Stomach smooth muscle (tissue), 2 donors: ENCODE measurements around the gene GPC5.
"Not testable (repeated sequence)": the region's sequence is repeated elsewhere in the genome, so short reads cannot be mapped to it uniquely, and the experiment has no call there.

Experiments used
- H3K27ac ChIP-seq: one replicate; pipeline ENCODE4 v1.7.0; 2013; ENCODE audit warnings: mild to moderate bottlenecking, low read length, inconsistent platforms
- H3K27me3 ChIP-seq, 2 donors: one replicate each; pipeline ENCODE4 v1.7.0; 2013; ENCODE audit warnings: low read length in 2 of 2; ENCODE audit not compliant: insufficient read depth in 2 of 2, control insufficient read depth in 1 of 2
- H3K36me3 ChIP-seq, 2 donors: one replicate each; pipeline ENCODE4 v1.7.0; 2013; ENCODE audit warnings: low read length in 2 of 2; ENCODE audit not compliant: control insufficient read depth in 2 of 2, insufficient read depth in 2 of 2
- H3K4me1 ChIP-seq: one replicate; pipeline ENCODE4 v1.7.0; 2013; ENCODE audit warnings: low read length; ENCODE audit not compliant: control insufficient read depth, insufficient read depth
- H3K4me3 ChIP-seq, 2 donors: one replicate each; pipeline ENCODE4 v1.7.0; 2013; ENCODE audit warnings: low read length in 2 of 2
- H3K9ac ChIP-seq, 2 donors: one replicate each; pipeline ENCODE4 v1.7.0; 2013; ENCODE audit warnings: low read length in 2 of 2, mild to moderate bottlenecking in 1 of 2
- H3K9me3 ChIP-seq, 2 donors: one replicate each; pipeline ENCODE4 v1.7.0; 2013; ENCODE audit warnings: low read length in 2 of 2; ENCODE audit not compliant: control insufficient read depth in 2 of 2
- donor health status: healthy.
- donor health status: Pancreatic carcinoma.

GPC5 gene

DNA sequence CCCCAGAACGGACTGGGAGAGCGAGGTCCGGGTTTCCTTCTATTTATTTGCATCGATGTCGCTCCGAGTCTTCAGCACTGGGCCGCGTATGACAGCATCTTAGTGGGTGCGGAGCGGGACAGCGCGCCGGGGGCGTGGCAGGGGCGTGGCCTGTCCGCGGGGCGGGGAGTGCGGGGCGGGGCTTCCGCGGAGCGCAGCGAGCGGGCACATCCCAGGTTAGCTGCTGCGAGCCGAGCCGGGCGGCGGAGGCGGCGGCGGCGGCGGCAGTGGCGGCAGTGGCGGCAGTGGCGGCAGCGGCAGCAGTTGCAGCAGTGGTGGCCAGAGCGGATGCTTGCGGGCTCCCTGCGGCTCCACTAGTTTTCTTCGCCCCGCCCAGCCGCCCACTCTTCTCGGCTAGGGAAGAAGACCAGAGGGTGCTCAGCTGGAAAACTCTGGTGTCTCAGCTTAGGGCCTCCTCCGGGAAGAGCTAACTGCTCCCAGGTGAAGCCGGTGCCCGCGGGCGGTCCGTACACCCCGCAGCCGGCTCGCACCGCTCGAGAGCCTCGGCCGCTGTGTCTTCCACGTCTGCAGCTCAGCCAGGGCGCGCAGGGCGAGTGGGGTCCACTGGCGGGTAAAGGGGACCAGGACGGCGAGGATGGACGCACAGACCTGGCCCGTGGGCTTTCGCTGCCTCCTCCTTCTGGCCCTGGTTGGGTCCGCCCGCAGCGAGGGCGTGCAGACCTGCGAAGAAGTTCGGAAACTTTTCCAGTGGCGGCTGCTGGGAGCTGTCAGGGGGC lies at the start of gene GPC5:
GPC5 (plus strand) TSS at position 209 of the 776 bp plus-strand sequence.
- Histone ChIP-seq H3K9ac (no peak within 1 kb of the TSS), H3K27ac (no peak within 1 kb of the TSS), H3K4me1 (peaks cover 4% of the 10 kb centered on the region), H3K36me3 (no peaks in the 10 kb centered on the region), H3K9me3 (no peaks in the 10 kb centered on the region), H3K27me3 (peaks cover 34 to 37% of the 10 kb centered on the region in 2 donors), H3K4me3 (peak within 1 kb of the TSS; percentile 50 to 69)

DNA sequence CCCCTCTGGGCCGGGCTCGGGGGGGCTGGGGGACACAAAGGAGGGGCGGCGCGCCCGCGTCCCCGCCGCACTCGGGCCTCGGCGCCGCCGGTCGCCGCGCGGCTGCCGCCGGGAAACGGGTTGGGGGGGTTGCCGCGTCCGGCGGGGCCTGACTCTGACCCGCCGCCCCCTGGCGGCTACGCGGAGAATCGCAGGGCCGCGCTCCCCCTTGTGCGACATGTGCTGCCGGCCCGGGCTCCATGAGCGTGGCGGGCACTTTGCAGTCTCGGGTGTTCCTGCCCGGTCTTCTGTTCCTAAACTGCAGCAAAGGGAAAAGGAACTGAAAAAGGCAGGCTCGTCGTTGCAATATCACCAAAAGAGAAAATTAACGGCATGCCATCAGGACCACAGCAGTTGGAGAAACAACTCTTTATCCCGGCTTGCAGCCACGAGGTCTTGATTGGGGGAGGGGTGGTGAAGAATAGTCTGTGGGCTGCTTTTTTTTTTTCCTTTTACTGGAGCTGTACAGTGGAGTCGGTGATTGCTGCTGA lies 49.5 kb upstream of the GPC5 start:
- no peaks in the 10 kb centered on the region for H3K9me3 ChIP-seq
- no peak overlapping the region for H3K27ac ChIP-seq
- peaks cover 7% of the 10 kb centered on the region for H3K4me1 ChIP-seq
- H3K9ac ChIP-seq = peak overlapping the region in 1 of 2 donors; percentile 70
- H3K27me3 ChIP-seq = no peaks in the 10 kb centered on the region
- H3K36me3 ChIP-seq = peaks cover 4 to 8% of the 10 kb centered on the region in 2 donors
- H3K4me3 ChIP-seq = peak overlapping the region; percentile 75 to 85

- Histone ChIP-seq H3K4me3 (no peak overlapping the region), H3K9ac (no peak overlapping the region), H3K9me3 (no peaks in the 10 kb centered on the region), H3K4me1 (peaks cover 7% of the 10 kb centered on the region), H3K27me3 (no peaks in the 10 kb centered on the region), H3K27ac (no peak overlapping the region), H3K36me3 (peaks cover 4 to 8% of the 10 kb centered on the region in 2 donors)
Observed at GRCh38 chr13:91349992-91350911, 48.2 kb upstream of the GPC5 start.

DNA sequence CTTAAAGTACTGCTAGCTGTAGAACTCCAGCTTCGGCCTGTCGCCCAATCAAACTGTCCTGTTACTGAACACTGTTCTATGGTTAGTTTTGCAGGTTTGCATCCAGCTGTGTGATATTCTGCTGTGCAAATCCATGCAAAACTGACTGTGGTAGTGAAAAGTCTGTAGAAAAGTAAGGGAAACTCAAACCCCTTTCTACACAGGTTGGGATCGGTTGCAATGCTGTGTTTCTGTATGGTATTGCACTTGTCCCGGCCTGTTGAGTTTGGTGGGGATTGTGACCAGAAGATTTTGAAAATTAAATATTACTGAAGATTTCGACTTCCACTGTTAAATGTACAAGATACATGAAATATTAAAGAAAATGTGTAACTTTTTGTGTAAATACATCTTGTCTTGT lies 47.3 kb upstream of the GPC5 start:
- H3K27me3 ChIP-seq = no peaks in the 10 kb centered on the region
- no peak overlapping the region for H3K4me3 ChIP-seq
- H3K36me3 ChIP-seq = peaks cover 8% of the 10 kb centered on the region in 2 donors
- H3K4me1 ChIP-seq = peaks cover 7% of the 10 kb centered on the region
- no peak overlapping the region for H3K9ac ChIP-seq
- H3K9me3 ChIP-seq = no peaks in the 10 kb centered on the region
- H3K27ac ChIP-seq = no peak overlapping the region

DNA sequence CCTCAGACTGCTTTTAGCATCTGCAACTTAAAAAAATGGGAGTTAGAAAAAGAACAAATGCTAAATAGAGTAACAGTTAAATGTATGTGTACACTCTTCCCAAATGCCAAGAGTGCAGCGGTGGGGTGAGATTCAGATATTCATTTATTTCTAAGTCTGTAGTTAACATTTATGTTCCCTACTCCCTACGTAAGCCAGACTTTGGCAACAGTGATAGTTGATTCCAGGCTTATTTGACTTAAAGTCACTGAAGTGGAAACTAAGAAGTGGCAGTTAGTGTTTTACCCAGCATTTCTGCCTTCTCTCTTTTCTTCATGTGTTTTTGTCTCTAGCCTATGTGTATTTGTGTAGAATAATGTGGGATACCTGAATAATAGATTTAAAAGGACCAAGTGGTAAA lies 46.4 kb upstream of the GPC5 start:
- no peaks in the 10 kb centered on the region for H3K27me3 ChIP-seq
- no peak overlapping the region for H3K9ac ChIP-seq
- no peaks in the 10 kb centered on the region for H3K9me3 ChIP-seq
- no peak overlapping the region for H3K4me3 ChIP-seq
- H3K36me3 ChIP-seq = peaks cover 8% of the 10 kb centered on the region in 2 donors
- peaks cover 4% of the 10 kb centered on the region for H3K4me1 ChIP-seq
- H3K27ac ChIP-seq = no peak overlapping the region

GRCh38 chr13:91352891-91353290 lies 45.5 kb upstream of the GPC5 start:
- H3K4me1 ChIP-seq, H3K9ac ChIP-seq, H3K9me3 ChIP-seq, H3K36me3 ChIP-seq, H3K27ac ChIP-seq, H3K4me3 ChIP-seq, H3K27me3 ChIP-seq: not testable (repeated sequence)

DNA sequence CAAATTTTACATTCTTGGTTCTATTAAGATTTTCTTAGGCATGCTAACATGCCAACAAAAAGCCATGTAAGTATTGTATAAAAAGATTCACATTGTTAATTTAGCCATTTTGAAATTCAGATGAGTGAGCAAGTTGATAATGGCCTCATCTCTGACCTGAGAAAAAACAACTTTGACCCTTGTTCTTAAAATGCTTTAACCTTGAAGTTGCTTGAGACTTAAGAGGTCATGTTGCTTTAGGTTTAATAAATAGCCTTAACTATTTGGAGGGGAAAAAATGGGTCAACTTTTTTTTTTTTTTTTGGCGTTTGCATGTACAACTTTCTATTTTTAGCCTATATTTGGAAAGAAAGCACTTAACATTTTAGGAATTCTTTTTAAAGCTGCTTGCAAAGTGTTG lies 44.9 kb upstream of the GPC5 start:
- Histone ChIP-seq H3K27me3 (no peaks in the 10 kb centered on the region), H3K4me1 (peaks cover 4% of the 10 kb centered on the region), H3K27ac (no peak overlapping the region), H3K9ac (no peak overlapping the region), H3K4me3 (no peak overlapping the region), H3K9me3 (no peaks in the 10 kb centered on the region), H3K36me3 (peaks cover 8% of the 10 kb centered on the region in 2 donors)

DNA sequence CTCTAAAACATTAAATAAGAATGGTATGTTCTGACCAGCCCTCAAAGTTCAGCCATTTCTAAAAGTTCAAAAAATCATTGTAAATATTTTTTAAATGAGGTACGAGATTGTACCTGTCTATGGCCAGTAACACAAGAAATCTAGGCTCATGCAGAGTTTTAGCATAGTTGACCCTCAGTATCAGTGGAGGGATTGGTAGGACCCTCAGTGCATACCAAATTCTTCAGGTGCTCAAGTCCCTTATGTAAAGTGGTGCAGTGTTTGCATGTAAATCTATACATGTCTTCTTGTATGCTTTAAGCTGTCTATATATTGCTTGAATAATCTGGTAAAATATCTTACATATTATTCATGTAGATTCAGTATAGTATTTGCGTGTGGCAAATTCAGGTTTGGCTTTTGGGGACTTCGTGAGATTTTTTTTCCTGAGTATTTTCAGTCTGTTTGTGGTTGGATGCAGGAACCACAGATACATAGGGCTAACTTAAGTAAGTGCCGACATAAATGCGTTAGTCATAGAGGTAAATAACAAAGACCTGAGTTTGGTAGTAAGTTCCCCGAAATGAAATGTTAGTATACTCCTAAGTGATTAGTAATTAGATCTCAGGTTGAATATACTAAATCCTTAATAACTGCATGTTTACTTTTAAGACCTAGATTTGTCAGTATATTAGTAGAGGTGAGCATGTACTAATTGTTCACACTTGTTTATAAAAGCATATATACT lies 43.2 kb upstream of the GPC5 start:
- Histone ChIP-seq H3K36me3 (peaks cover 8% of the 10 kb centered on the region in 2 donors), H3K4me1 (no peaks in the 10 kb centered on the region), H3K9me3 (no peaks in the 10 kb centered on the region), H3K27ac (no peak overlapping the region), H3K27me3 (no peaks in the 10 kb centered on the region), H3K4me3 (no peak overlapping the region), H3K9ac (no peak overlapping the region)

- Histone ChIP-seq H3K27me3 (no peaks in the 10 kb centered on the region), H3K36me3 (peaks cover 2 to 5% of the 10 kb centered on the region in 2 donors), H3K9me3 (no peaks in the 10 kb centered on the region), H3K4me1 (no peaks in the 10 kb centered on the region), H3K9ac (no peak overlapping the region), H3K27ac (no peak overlapping the region), H3K4me3 (no peak overlapping the region)
Observed at GRCh38 chr13:91355826-91356710, 42.4 kb upstream of the GPC5 start.
